Stimulated activated CD8-positive, alpha-beta memory T cell treated with anti-CD3 and anti-CD28 coated beads, Interleukin-15, amount 100 ng/mL, for 48 hours (primary cell): Measurements from ENCODE around the gene P3H3.

Experiments
- DNase-seq, 2 donors: peaks; one replicate each; pipeline ENCODE4 v3.0.0-alpha.2; 2020; ENCODE audit warnings: low read depth in 2 of 2

Gene P3H3

DNA sequence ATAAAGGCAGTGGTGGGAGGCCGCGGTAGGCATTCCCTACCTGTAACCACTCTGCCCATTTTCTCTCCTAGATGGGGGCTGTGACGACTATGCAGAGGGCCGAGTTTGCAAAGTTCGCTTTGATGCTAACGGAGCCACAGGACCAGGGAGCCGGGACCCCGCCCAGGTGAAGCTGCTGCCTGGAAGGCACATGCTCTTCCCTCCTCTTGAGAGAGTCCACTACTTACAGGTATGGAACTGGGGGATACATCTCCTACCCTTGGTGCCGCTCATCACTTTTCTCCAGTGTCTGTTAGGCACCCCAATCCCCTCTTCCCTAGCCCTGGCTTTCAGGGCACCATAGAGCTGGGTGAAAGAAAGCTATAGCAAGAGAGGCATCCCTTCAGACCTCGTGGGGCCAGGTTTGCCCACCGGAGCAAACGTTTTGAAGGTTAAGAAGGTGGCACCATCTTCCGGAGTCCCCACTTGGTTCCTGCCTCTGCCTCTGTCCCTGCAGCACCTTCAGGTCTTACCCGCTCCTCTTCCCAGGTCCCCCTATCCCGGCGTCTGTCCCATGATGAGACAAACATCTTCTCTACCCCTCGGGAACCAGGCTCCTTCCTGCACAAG, 2.0 kb upstream of the P3H3 start:
- no peak for DNase-seq

- DNase-seq, result no peak
These were observed 1.3 kb upstream of the P3H3 start for GRCh38 chr12:6826734-6827436.

DNA sequence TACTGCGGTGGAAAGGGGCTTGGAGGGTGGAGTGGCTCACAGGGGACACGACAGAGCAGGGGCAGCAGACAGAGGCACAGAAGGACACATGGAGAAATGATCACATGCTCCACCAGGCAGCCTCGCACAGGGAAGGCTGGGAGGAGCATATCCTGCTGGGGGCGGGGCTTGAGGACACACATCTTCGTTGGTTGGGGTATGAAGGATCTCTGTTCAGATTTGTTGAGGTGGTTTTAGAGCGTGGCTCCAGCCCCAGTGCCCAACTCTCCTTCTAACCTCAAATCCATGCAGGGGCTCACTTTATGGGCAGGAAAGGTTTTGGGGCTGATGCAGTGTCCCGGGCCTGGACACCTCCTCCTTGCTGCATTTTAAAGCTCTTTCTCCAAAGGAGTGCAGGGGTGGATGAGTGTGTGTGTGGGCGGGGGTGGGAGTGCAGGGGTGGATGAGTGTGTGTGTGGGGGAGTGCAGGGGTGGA, 733 bp upstream of the P3H3 start:
- DNase-seq, result peak; percentile 20 to 31

- no peak for DNase-seq
These were observed 751 bp downstream of the P3H3 start for GRCh38 chr12:6828781-6829535.

- no peak for DNase-seq
These were observed 1.5 kb downstream of the P3H3 start for GRCh38 chr12:6829536-6830220.

DNA sequence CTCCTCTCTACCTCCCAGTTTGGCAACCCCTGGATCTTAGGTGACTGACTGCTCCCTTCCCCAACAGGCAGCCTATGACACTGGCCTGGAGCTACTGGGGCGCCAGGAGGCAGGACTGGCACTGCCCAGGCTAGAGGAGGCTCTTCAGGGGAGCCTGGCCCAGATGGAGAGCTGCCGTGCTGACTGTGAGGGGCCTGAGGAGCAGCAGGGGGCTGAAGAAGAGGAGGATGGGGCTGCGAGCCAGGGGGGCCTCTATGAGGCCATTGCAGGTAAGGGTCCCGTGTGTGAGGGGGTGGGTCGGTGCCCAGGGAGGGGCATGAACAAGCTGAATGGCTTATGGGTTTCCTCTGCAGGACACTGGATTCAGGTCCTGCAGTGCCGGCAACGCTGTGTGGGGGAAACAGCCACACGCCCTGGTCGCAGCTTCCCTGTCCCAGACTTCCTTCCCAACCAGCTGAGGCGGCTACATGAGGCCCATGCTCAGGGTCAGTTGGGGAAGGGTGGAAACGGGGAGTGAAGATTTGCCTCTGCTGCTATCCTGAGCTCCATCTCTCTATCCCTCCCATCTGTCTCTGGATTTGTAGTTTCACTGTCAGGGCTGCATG, 2.2 kb downstream of the P3H3 start:
- DNase-seq, result no peak

GRCh38 chr12:6830999-6831398, 2.8 kb downstream of the P3H3 start:
- no peak for DNase-seq

- DNase-seq, result no peak
These were observed 3.3 kb downstream of the P3H3 start for GRCh38 chr12:6831450-6831995.

- DNase-seq, result no peak
These were observed 3.9 kb downstream of the P3H3 start for GRCh38 chr12:6832125-6832524.

DNA sequence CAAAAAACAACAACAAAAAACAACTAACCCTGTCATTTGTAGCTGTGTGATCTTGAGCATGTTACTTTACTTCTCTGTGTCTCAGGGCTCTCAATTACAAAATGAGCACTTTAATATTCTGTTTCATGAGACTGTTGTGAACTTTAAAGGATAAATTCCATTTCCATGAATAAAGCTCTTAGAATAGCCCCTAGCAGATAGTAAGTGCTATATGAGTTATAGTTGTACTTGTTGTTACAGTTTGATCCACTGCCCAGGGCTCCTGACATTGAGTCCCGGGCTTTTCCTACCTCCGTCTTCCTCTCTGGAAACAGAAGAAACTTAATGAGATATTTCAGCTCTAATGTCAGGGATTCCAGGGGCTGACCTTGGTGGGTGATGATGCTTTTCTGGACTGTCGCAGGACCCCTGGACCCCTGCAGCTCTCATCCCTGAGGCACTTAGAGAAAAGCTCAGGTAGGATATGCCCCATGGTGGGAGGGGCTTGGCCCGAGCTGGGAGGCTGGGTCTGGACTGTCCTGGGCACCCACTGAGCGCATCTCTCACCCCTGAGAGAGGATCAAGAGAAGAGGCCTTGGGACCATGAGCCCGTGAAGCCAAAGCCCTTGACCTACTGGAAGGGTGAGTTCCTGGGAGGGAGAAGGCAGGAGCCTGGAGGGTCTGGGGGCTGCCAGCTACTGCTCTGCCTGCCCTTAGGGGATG, 5.1 kb downstream of the P3H3 start:
- no peak for DNase-seq

GRCh38 chr12:6834254-6834653, 6.0 kb downstream of the P3H3 start:
- DNase-seq, result no peak

DNA sequence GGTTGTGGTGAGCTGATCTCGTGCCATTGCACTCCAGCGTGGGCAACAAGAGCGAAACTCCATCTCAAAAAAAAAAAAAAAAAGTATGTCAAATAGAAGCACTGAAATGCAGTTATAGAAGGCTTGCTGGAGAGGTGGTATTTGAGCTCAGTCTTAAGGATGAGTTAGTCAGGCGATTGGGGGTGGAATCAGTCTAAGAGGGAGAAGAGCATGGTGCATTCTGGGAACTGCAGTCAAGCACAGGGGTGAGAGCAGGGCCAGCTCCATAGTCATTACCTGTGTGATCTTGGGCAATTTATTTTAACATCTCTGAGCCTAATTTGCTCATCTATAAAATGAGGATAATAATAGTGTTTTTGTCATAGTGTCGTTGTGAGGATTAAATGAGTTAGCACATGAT, 6.7 kb downstream of the P3H3 start:
- DNase-seq, result no peak

GRCh38 chr12:6836851-6837250, 8.6 kb downstream of the P3H3 start:
- DNase-seq, result no peak

GRCh38 chr12:6837370-6838060, 9.3 kb downstream of the P3H3 start:
- DNase-seq, result no peak

GRCh38 chr12:6838854-6839253, 10.6 kb downstream of the P3H3 start:
- DNase-seq, result no peak

DNA sequence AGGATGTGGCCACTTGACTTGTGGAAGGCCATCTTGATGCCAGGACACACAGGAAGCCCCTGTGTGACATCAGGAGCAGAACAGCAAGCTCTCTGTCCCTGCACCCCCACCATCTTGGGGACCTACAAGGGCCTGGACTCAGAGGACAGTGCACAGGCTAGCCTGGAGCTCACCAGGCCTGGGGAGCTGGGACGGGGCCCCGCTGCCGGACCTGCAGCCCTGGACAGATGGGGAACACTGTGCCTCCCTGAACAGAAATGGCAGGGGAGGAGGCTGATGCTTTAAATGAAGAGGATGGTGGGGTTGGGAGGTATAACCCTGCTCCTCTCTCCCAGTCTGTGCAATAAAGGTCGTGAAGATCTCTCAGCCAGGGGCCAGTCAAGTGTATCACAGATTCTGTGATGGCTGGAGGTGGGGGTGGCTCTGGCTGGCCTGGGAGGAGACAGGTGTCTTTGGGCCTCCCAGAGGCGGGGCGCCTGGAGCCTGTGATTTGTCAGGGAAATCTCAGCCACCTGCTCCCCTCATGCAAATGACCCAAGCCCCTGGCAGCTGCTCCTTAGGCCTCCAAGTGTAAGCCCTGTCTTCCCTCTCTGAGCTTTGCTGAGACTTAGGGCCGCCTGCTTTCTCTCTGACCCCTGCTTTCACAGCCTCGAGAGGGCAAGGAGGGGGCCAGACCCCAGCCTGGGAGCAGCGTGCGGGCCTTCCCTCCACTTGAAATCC, 11.4 kb downstream of the P3H3 start:
- no peak for DNase-seq

- DNase-seq, result no peak
These were observed 12.1 kb downstream of the P3H3 start for GRCh38 chr12:6840330-6840729.

- DNase-seq, result no peak
These were observed 12.7 kb downstream of the P3H3 start, which contains the start of gene GNB3 for GRCh38 chr12:6840761-6841515. TSS of gene GNB3 (plus strand) at chr12:6840925. CDS start at chr12:6841288, 363 bp downstream.

- no peak for DNase-seq
These were observed 13.9 kb downstream of the P3H3 start for GRCh38 chr12:6842075-6842474.
